ENCODE measurements around the gene DLGAP1.

- TF ChIP-seq POLR2A (IDR thresholded peaks at IDR 0.05) = no peak
- TF ChIP-seq, protein P1, sequence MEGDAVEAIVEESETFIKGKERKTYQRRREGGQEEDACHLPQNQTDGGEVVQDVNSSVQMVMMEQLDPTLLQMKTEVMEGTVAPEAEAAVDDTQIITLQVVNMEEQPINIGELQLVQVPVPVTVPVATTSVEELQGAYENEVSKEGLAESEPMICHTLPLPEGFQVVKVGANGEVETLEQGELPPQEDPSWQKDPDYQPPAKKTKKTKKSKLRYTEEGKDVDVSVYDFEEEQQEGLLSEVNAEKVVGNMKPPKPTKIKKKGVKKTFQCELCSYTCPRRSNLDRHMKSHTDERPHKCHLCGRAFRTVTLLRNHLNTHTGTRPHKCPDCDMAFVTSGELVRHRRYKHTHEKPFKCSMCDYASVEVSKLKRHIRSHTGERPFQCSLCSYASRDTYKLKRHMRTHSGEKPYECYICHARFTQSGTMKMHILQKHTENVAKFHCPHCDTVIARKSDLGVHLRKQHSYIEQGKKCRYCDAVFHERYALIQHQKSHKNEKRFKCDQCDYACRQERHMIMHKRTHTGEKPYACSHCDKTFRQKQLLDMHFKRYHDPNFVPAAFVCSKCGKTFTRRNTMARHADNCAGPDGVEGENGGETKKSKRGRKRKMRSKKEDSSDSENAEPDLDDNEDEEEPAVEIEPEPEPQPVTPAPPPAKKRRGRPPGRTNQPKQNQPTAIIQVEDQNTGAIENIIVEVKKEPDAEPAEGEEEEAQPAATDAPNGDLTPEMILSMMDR (IDR thresholded peaks at IDR 0.05) = no peak
- no peak for TF ChIP-seq POLR2AphosphoS5 (IDR thresholded peaks at IDR 0.05)
- TF ChIP-seq EP300 (IDR thresholded peaks at IDR 0.05) = no peak
Observed at GRCh38 chr18:3760741-3761140, 694.4 kb downstream of the DLGAP1 start.

Measured in gastroesophageal sphincter (tissue), 3 donors.